ENCODE measurements around the gene COL23A1. TPM values are rescaled to one million over a fixed set of nuclear protein-coding genes. Genes with fewer than 3 reads are reported as not detected.

COL23A1 gene
- total RNA-seq, 1 experiment from 2014 or later: not detected

DNA sequence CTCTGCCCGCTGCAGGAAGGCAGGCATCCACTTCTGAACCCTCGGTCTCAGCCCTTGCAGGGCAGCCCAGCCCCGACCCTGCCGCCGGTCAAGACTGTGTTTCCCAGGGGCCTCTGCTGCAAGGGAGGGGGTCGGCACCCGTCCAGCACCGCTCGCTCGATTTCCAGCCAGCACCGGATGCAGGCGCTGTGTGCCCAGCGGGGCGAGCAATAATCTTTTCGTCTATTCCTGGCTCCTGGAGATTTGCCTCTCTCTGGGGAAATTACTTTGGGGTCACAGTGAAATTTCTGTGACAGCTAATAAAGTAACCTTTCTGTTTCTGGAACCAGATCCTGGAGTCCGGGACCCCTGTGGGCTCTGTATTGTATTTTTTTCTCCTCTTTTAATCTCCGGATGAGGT is 155.3 kb downstream of the COL23A1 start:
- Histone ChIP-seq H3K9me3 (replicated peaks) (no peaks in the 10 kb centered on the region), H3K27ac (no peak overlapping the region), H3K4me3 (no peak overlapping the region), H3K36me3 (no peaks in the 10 kb centered on the region), H3K4me1 (no peaks in the 10 kb centered on the region), H3K27me3 (no peaks in the 10 kb centered on the region)
- DNase-seq: no peak

GRCh38 chr5:178434016-178434761 is 156.0 kb downstream of the COL23A1 start:
- Histone ChIP-seq H3K9me3 (replicated peaks) (no peaks in the 10 kb centered on the region), H3K27ac (no peak overlapping the region), H3K4me1 (no peaks in the 10 kb centered on the region), H3K27me3 (no peaks in the 10 kb centered on the region), H3K4me3 (no peak overlapping the region), H3K36me3 (no peaks in the 10 kb centered on the region)
- DNase-seq: no peak

DNA sequence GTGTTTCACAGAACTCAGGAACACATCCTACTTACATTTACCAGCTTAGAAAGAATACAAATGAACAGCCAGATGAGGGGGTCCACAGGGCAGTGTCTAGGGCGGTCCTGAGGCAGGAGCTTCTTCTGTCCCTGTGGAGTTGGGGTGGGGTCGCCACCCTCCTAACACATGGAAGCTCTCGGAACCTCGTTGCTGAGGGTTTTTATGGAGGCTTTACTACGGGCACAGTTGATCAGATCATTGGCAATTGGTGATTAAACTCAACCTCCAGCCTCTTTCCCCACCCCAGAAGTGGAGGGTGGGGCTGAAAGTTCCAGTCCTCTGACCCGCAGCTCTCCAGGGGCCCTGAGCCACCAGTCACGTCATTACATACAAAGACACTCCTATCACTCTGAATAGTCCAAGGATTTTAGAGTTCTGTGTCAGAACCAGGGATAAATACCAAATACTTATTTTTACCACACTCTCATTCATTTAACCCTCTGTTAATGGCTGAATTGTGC is 156.9 kb downstream of the COL23A1 start:
- no peaks in the 10 kb centered on the region for H3K9me3 ChIP-seq (replicated peaks)

DNA sequence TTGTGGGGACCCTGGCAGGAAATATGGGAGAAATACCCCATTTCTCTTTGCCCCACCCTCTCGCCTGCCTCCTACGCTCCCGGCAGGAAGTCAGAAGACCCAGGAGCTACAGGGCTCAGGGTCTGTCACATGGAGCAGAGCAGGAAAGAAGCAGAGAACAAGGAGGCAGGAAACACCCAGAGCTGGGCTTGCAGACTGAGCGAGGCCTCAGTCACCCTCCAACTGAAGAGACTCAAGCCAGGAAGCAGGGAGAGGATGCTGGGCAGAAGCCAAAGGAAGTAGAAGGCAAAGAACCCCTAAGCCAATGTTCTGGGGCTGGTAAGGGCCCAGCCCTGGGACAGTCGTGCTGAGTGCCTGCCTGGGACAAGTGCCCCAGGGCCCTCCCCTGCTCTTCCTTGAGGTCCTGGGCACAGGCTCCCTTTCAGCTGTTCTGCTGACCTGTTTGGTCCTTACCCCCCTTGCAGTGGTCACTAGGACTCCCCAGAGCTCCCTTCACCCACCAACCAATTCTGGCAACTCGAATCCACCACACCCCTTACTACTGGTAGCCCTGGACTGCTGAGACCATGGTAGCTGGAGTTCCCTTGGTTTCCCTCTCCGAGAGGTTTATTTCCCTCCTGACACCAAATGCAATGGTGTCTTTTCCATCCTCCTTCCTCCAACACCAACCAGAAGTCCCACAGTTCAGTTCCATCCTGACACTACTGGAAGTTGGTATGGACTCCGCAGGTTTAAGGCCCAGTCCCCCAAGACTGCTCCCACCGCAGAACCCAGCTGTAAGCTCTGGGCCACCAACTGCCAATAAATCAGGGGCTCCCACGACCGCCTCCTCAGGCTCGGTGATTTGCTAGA is 157.5 kb downstream of the COL23A1 start:
- no peak overlapping the region for H3K4me3 ChIP-seq
- no peaks in the 10 kb centered on the region for H3K4me1 ChIP-seq
- no peak for DNase-seq
- H3K27ac ChIP-seq: no peak overlapping the region
- no peaks in the 10 kb centered on the region for H3K9me3 ChIP-seq (replicated peaks)
- H3K36me3 ChIP-seq: no peaks in the 10 kb centered on the region
- no peaks in the 10 kb centered on the region for H3K27me3 ChIP-seq

More for the DNA sequence above, 156.9 kb downstream of the COL23A1 start:
- no peak for DNase-seq
- no peaks in the 10 kb centered on the region for H3K36me3 ChIP-seq
- no peak overlapping the region for H3K4me3 ChIP-seq
- H3K4me1 ChIP-seq: no peaks in the 10 kb centered on the region
- no peaks in the 10 kb centered on the region for H3K27me3 ChIP-seq
- no peak overlapping the region for H3K27ac ChIP-seq

DNA sequence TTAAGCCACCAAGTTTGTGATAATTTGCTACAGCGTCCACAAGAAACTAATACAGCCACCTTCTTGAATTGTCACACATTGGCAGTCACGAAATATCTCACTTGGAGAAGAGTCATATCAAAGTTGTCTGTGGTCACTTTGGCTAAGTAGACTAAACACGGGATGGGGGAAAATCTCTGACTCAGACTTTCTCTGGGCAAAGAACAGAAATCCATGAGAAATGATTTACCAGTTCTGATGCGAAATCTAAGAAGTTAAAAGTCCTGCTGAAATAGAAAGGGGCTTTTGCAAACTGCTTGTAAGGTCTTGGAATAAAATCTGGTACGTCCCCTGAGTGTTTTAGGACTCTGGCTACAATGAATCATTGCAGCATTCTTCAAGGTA is 158.4 kb downstream of the COL23A1 start:
- Histone ChIP-seq H3K27me3 (no peaks in the 10 kb centered on the region), H3K27ac (no peak overlapping the region), H3K4me3 (no peak overlapping the region), H3K4me1 (no peaks in the 10 kb centered on the region), H3K9me3 (replicated peaks) (no peaks in the 10 kb centered on the region), H3K36me3 (no peaks in the 10 kb centered on the region)
- DNase-seq: no peak

DNA sequence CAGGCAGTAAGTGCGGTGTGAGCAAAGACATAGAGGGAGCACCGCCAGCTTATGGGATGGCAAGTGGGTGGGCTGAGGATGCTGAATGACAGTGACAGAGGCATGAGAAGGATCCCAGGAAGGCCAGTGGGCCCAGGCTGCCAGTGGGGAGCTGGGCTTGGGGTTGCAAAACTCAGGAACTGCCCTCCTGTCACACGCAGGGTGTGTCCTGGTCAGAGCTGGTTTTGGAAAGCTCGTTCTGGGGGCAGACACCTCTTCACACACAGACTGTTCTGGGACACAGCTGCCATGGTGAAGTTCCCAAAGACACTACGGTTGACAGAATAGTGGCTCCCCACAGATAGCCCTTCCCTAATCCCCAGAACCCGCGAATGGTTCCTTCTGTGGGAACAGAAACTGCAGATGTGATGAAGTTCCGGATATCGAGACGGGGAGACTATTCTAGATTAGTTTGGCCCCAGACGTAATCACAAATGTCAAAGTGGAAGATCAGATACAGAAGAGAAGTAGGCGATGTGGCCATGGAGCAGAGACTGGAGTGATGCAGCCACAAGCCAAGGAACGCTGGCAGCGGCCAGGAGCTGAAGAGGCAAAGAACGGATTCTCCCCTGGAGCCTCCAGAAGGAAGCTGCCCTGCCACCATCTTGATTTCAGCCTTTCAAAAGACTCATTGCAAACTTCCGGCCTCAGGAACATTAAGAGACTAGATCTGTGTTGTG is 159.0 kb downstream of the COL23A1 start:
- Histone ChIP-seq H3K27me3 (no peaks in the 10 kb centered on the region), H3K4me1 (no peaks in the 10 kb centered on the region), H3K36me3 (no peaks in the 10 kb centered on the region), H3K27ac (no peak overlapping the region), H3K9me3 (replicated peaks) (no peaks in the 10 kb centered on the region), H3K4me3 (no peak overlapping the region)
- no peak for DNase-seq

- Histone ChIP-seq H3K4me1 (no peaks in the 10 kb centered on the region), H3K27me3 (no peaks in the 10 kb centered on the region), H3K9me3 (replicated peaks) (no peaks in the 10 kb centered on the region), H3K27ac (no peak overlapping the region), H3K4me3 (no peak overlapping the region), H3K36me3 (no peaks in the 10 kb centered on the region)
- DNase-seq: no peak
Measured at GRCh38 chr5:178430186-178431062, 159.8 kb downstream of the COL23A1 start.

DNA sequence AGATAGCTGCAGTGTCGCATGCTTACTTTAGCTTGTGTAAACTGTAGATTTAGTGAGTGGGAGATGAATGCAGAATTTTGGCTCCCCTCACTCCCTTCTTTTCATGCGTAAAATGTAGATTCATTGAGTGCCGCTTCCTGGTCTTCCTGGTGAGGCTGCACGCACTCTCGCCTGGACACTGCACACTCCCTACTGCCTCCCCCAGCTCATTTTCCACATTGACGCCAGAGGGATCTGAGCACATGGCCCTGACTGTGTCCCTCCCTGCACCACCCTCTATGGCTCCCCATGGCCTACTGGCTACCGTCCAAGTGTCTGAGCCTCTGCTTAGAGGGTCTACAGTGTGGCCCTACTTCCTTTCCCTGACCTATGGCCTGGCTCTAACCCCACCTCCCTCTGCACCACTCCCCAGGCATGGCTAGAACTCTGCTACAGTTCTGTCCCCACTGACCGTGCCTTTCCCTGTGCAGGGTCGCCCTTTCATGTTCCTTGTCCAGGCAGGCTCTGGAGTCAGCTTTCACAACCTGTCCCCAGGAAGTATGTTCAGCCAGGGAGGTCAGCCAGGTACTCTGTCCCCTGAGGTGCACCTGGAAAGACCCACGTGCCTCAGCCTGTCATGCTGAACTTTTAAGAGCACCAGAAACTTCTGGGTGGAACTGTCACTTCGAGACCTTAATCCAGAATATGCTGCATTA is 160.6 kb downstream of the COL23A1 start:
- no peak overlapping the region for H3K27ac ChIP-seq
- H3K9me3 ChIP-seq (replicated peaks): no peaks in the 10 kb centered on the region
- no peaks in the 10 kb centered on the region for H3K27me3 ChIP-seq
- no peaks in the 10 kb centered on the region for H3K4me1 ChIP-seq
- no peaks in the 10 kb centered on the region for H3K36me3 ChIP-seq
- no peak overlapping the region for H3K4me3 ChIP-seq
- no peak for DNase-seq

- Histone ChIP-seq H3K4me1 (no peaks in the 10 kb centered on the region), H3K27ac (no peak overlapping the region), H3K9me3 (replicated peaks) (no peaks in the 10 kb centered on the region), H3K27me3 (no peaks in the 10 kb centered on the region), H3K4me3 (no peak overlapping the region), H3K36me3 (no peaks in the 10 kb centered on the region)
- DNase-seq: no peak
Measured at GRCh38 chr5:178429156-178429468, 161.1 kb downstream of the COL23A1 start.

GRCh38 chr5:178428341-178429155 is 161.6 kb downstream of the COL23A1 start:
- Histone ChIP-seq H3K36me3 (no peaks in the 10 kb centered on the region), H3K4me1 (no peaks in the 10 kb centered on the region), H3K4me3 (no peak overlapping the region), H3K27ac (no peak overlapping the region), H3K9me3 (replicated peaks) (no peaks in the 10 kb centered on the region), H3K27me3 (no peaks in the 10 kb centered on the region)
- DNase-seq: no peak

GRCh38 chr5:178427576-178428197 is 162.5 kb downstream of the COL23A1 start:
- no peak for DNase-seq
- no peaks in the 10 kb centered on the region for H3K9me3 ChIP-seq (replicated peaks)

GRCh38 chr5:178426326-178427130 is 163.7 kb downstream of the COL23A1 start:
- no peaks in the 10 kb centered on the region for H3K36me3 ChIP-seq
- DNase-seq: no peak
- no peak overlapping the region for H3K27ac ChIP-seq
- no peak overlapping the region for H3K4me3 ChIP-seq
- H3K27me3 ChIP-seq: no peaks in the 10 kb centered on the region
- H3K4me1 ChIP-seq: no peaks in the 10 kb centered on the region
- no peaks in the 10 kb centered on the region for H3K9me3 ChIP-seq (replicated peaks)

More at GRCh38 chr5:178427576-178428197, 162.5 kb downstream of the COL23A1 start:
- Histone ChIP-seq H3K4me3 (no peak overlapping the region), H3K27me3 (no peaks in the 10 kb centered on the region), H3K4me1 (no peaks in the 10 kb centered on the region), H3K36me3 (no peaks in the 10 kb centered on the region), H3K27ac (no peak overlapping the region)
